Lower leg skin (tissue), 4 donors: ENCODE measurements around the gene CTIF. TPM values are rescaled to one million over a fixed set of nuclear protein-coding genes. Genes with fewer than 3 reads are reported as not detected.
A peak's percentile ranks its signal among the peaks of the same experiment; 100 is the strongest.

Experiments used
- DNase-seq, 2 donors: peaks; one replicate each; pipeline ENCODE4 v3.0.0-alpha.2; 2019; ENCODE audit warnings: low spot score in 2 of 2
- H3K4me3 ChIP-seq: fragments of 200-600 bp; sonication (generic); 2 replicates; pipeline ENCODE4 v1.5.1; 2017; ENCODE audit warnings: mild to moderate bottlenecking, low read depth; ENCODE audit not compliant: poor library complexity, severe bottlenecking
- CTCF ChIP-seq, 3 donors: fragments of 450-650 bp; IDR thresholded peaks; one replicate each; pipeline ENCODE4 v1.5.1; 2016; ENCODE audit warnings: antibody characterized with exemption in 3 of 3, mild to moderate bottlenecking in 3 of 3, moderate library complexity in 2 of 3
- POLR2A ChIP-seq, 2 donors: fragments of 450-650 bp; IDR thresholded peaks; one replicate each; pipeline ENCODE4 v1.6.1; 2016 to 2017; ENCODE audit warnings: antibody characterized with exemption in 2 of 2, mild to moderate bottlenecking in 1 of 2, moderate library complexity in 1 of 2
- WGBS, 2 donors: methylation state at CpG; one replicate each; pipeline ENCODE4 v1.1.5; 2018; 5-methylcytosine and 5-hydroxymethylcytosine counted together
- intact Hi-C: fragments of 100-400 bp; cut with DNase I; formaldehyde crosslinking; loops from one replicate; pipeline ENCODE4 v1.15.0; 2023; ENCODE audit warnings: low total_unique reads
- total RNA-seq, 4 donors: library from RNA; depleted of rRNA; stranded (reverse); fragments of >200 nt; gene quantifications; one replicate each; pipeline ENCODE4 v1.1.0, GENCODE V29; 2016

The CTIF gene
- total RNA-seq, 4 donors from 2014 or later = 22.6 to 44.0 (median 30.2) TPM

DNA sequence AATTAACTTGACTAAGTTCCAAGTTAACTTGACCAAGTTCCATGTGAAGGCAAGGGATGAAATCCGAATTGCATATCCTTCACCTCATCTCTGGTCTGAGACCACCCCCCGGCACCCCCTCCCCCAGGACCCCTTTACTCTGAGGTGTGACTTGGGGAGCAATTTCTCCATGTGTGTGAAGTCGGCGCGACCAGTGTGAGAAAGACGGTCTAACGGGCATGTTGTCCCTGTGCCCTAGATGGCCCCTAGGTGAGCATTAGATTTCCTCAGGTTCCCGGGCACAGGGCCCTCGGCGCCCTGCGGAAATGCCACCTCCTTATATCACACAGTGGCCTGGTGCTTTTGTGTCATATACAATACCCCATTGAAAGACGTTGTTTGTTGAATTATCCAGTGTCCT, 137.1 kb downstream of the CTIF start:
- no peak overlapping the region for H3K4me3 ChIP-seq
- 93 to 97% methylated on average over 12 of the region's 12 CpGs for WGBS, 2 donors
- intact Hi-C loops = loop anchor here (5.0 to 10.0 kb wide), 2 partner anchors 366 to 739 kb away; no protein-coding TSS in a partner anchor

GRCh38 chr18:48676346-48676745, 137.5 kb downstream of the CTIF start:
- WGBS, 2 donors = 79 to 80% methylated on average over 8 of the region's 8 CpGs
- no peak overlapping the region for H3K4me3 ChIP-seq
- intact Hi-C loops = loop anchor here (5.0 to 10.0 kb wide), 2 partner anchors 366 to 738 kb away; no protein-coding TSS in a partner anchor
- DNase-seq = peak in 1 of 2 donors; percentile 78
- TF ChIP-seq CTCF (IDR thresholded peaks at IDR 0.05) (no peak), POLR2A (IDR thresholded peaks at IDR 0.05) (no peak)

More for the DNA sequence above, 137.1 kb downstream of the CTIF start:
- peak in 1 of 2 donors; percentile 78 for DNase-seq
- no peak for TF ChIP-seq CTCF (IDR thresholded peaks at IDR 0.05)
- TF ChIP-seq POLR2A (IDR thresholded peaks at IDR 0.05) = no peak

DNA sequence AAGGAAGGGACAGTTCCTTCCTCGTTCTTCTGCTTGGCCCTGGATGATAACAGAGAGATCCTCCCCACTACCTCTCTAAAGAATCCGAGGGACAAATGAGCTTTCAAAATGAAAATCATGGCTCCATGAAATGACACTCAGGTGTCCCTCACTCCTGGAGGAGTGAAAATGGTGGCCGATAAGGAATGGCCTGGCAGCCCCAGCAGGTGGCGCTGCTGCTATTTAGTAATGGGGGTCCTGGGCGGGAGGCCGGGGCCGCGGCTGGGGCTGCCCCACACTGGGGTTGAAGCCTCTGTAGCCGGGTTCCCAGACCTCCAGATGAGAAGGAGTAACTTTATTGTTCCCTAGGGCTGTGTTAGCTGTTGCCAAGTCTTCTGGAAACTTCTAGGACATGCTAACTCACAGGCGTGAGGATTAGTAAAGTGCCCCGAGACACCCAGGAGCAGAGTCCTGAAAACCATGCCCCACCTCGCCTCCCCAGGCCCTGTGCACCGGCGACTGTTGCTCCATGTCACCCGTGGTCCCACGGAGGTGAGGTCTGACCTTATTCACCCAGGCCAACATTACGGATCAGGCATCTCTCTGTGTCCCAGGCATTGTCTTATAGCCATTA, 138.0 kb downstream of the CTIF start:
- intact Hi-C loops = loop anchor here (5.0 to 10.0 kb wide), 2 partner anchors 365 to 738 kb away; no protein-coding TSS in a partner anchor
- DNase-seq = peak; percentile 50 to 91
- H3K4me3 ChIP-seq = no peak overlapping the region
- 33% methylated on average over 17 of the region's 17 CpGs for WGBS, 2 donors
- TF ChIP-seq CTCF (IDR thresholded peaks at IDR 0.05) = peak in 1 of 3 donors; percentile 33
- no peak for TF ChIP-seq POLR2A (IDR thresholded peaks at IDR 0.05)

DNA sequence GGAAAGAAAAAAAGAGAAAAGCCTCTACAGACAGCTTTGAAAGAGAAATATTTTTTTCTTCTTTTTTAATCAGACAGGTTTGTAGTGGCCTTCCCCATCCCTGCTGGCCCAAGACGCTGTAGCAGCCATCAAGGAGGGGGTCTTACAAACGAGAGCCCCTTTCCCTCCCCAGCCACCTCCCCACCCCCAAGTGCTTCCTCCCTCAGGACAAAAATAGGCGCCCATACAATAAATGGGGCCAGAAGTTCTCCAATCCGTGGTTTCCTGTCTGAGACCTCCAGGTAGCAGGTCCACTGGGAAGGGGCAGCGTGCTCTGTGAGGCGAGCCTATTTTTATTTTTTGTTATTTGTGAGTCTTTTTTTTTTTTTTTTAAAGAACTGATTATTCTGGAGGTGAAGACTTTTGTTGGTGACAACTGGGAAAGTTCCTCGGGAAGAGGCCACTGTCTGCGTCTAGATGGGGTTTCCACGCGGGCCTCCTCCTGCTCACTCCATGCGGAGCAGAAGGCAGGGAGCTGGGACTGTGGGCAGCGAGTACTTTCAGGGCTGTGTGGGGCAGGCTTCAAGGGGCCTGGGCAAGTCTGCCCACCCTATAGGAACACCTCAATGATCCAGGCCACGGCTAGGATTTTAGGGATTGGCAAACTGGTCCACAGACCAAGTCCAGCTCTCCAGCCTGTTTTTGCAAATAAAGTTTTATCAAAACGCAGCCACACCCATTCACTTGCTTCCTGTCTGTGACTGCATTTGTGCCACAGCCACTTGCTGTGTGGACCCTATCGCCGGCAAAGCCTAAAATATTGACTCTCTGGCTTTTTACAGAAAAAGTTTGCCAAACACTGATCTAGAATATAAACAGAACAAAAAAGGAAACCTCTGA, 139.6 kb downstream of the CTIF start:
- no peak for TF ChIP-seq POLR2A (IDR thresholded peaks at IDR 0.05)
- TF ChIP-seq CTCF (IDR thresholded peaks at IDR 0.05) = no peak
- H3K4me3 ChIP-seq = no peak overlapping the region
- WGBS, 2 donors = 89 to 94% methylated on average over 16 of the region's 16 CpGs
- DNase-seq = no peak
- intact Hi-C loops = loop anchor here (5.0 to 10.0 kb wide), 2 partner anchors 364 to 736 kb away; no protein-coding TSS in a partner anchor

GRCh38 chr18:48679236-48679635, 140.4 kb downstream of the CTIF start:
- DNase-seq = no peak
- intact Hi-C loops = loop anchor here (5.0 to 10.0 kb wide), 2 partner anchors 363 to 736 kb away; no protein-coding TSS in a partner anchor
- WGBS, 2 donors = 61 to 74% methylated on average over 3 of the region's 3 CpGs
- TF ChIP-seq CTCF (IDR thresholded peaks at IDR 0.05) (no peak), POLR2A (IDR thresholded peaks at IDR 0.05) (no peak)
- H3K4me3 ChIP-seq = no peak overlapping the region
